Neural crest cell (in vitro differentiated cells): ENCODE results near the gene AIG1. TPM values are rescaled to one million over a fixed set of nuclear protein-coding genes. Genes with fewer than 3 reads are reported as not detected.

Experiments used
- DNase-seq: peaks from one replicate; pipeline ENCODE4 v3.0.0; 2021; ENCODE audit warnings: low read depth, mixed read lengths, low spot score
- H3K27ac Mint-ChIP-seq: one replicate; pipeline ENCODE4 v1.8.0; 2021; ENCODE audit warnings: mild to moderate bottlenecking, mixed read lengths; ENCODE audit not compliant: unreplicated experiment
- H3K27me3 Mint-ChIP-seq: 2 replicates; pipeline ENCODE4 v1.8.0; 2021; ENCODE audit warnings: low read depth, mild to moderate bottlenecking, mixed read lengths
- H3K36me3 Mint-ChIP-seq: 2 replicates; pipeline ENCODE4 v1.8.0; 2021; ENCODE audit warnings: low read depth, mild to moderate bottlenecking, mixed read lengths
- H3K4me1 Mint-ChIP-seq: 2 replicates; pipeline ENCODE4 v1.8.0; 2021; ENCODE audit warnings: mixed read lengths
- H3K4me3 Mint-ChIP-seq: one replicate; pipeline ENCODE4 v1.8.0; 2021; ENCODE audit warnings: mild to moderate bottlenecking, mixed read lengths
- H3K9me3 Mint-ChIP-seq: 2 replicates; pipeline ENCODE4 v1.8.0; 2021; ENCODE audit warnings: mixed read lengths
- CTCF ChIP-seq: fragments of 200-600 bp; sonication (generic); conservative IDR thresholded peaks from 2 replicates; pipeline ENCODE4 v1.5.0; 2021; ENCODE audit warnings: antibody characterized with exemption, mild to moderate bottlenecking
- total RNA-seq: library from RNA; stranded (reverse); gene quantifications from 2 replicates; pipeline ENCODE4 v1.2.1, GENCODE V29; 2021

Gene AIG1
- total RNA-seq, 1 donor from 2014 or later: 22.9 TPM

GRCh38 chr6:143313163-143313562, 252.5 kb downstream of the AIG1 start:
- H3K27me3 Mint-ChIP-seq: no peaks in the 10 kb centered on the region
- H3K4me3 Mint-ChIP-seq: no peak overlapping the region
- TF ChIP-seq CTCF: no peak
- no peak overlapping the region for H3K27ac Mint-ChIP-seq
- peaks cover 4% of the 10 kb centered on the region for H3K36me3 Mint-ChIP-seq
- H3K9me3 Mint-ChIP-seq: peaks cover 21% of the 10 kb centered on the region
- H3K4me1 Mint-ChIP-seq: peaks cover 5% of the 10 kb centered on the region
- DNase-seq: no peak

GRCh38 chr6:143321491-143322086, 260.9 kb downstream of the AIG1 start:
- no peak overlapping the region for H3K4me3 Mint-ChIP-seq
- no peak for TF ChIP-seq CTCF
- H3K27ac Mint-ChIP-seq: no peak overlapping the region
- DNase-seq: no peak
- H3K27me3 Mint-ChIP-seq: no peaks in the 10 kb centered on the region
- H3K9me3 Mint-ChIP-seq: peaks cover 16% of the 10 kb centered on the region
- H3K36me3 Mint-ChIP-seq: no peaks in the 10 kb centered on the region
- no peaks in the 10 kb centered on the region for H3K4me1 Mint-ChIP-seq

GRCh38 chr6:143322386-143322785, 261.7 kb downstream of the AIG1 start:
- no peaks in the 10 kb centered on the region for H3K27me3 Mint-ChIP-seq

GRCh38 chr6:143323729-143324470, 263.2 kb downstream of the AIG1 start:
- Mint-ChIP-seq H3K4me3 (no peak overlapping the region), H3K36me3 (no peaks in the 10 kb centered on the region)
- TF ChIP-seq CTCF: no peak

More at GRCh38 chr6:143322386-143322785, 261.7 kb downstream of the AIG1 start:
- Mint-ChIP-seq H3K36me3 (no peaks in the 10 kb centered on the region), H3K27ac (no peak overlapping the region), H3K4me3 (no peak overlapping the region), H3K9me3 (peaks cover 10% of the 10 kb centered on the region), H3K4me1 (no peaks in the 10 kb centered on the region)
- no peak for DNase-seq
- TF ChIP-seq CTCF: no peak

GRCh38 chr6:143325379-143326140, 264.9 kb downstream of the AIG1 start:
- DNase-seq: no peak
- Mint-ChIP-seq H3K4me1 (no peaks in the 10 kb centered on the region), H3K27ac (no peak overlapping the region), H3K27me3 (no peaks in the 10 kb centered on the region), H3K4me3 (no peak overlapping the region), H3K36me3 (peaks cover 3% of the 10 kb centered on the region), H3K9me3 (peaks cover under 1% of the 10 kb centered on the region)
- no peak for TF ChIP-seq CTCF

More at GRCh38 chr6:143323729-143324470, 263.2 kb downstream of the AIG1 start:
- no peak for DNase-seq
- Mint-ChIP-seq H3K9me3 (peaks cover 5% of the 10 kb centered on the region), H3K4me1 (no peaks in the 10 kb centered on the region), H3K27ac (no peak overlapping the region), H3K27me3 (no peaks in the 10 kb centered on the region)
